Gastroesophageal sphincter (tissue), 4 donors: Measurements from ENCODE around the gene ARHGAP23. TPM values are rescaled to one million over a fixed set of nuclear protein-coding genes. Genes with fewer than 3 reads are reported as not detected.

Source experiments
- ATAC-seq: fragments of 150-250 bp; one replicate; pipeline ENCODE4 v1.9.1; 2016; ENCODE audit warnings: mild to moderate bottlenecking, moderate library complexity
- H3K27ac ChIP-seq, 4 donors: fragments of 200-600 bp; sonication (generic) in 3 of 4; 1 replicate in 3 of 4; 2 replicates in 1 of 4; pipeline ENCODE4 v1.5.1; 2016 to 2019
- H3K27me3 ChIP-seq: fragments of 200-600 bp; sonication (generic); one replicate; pipeline ENCODE4 v1.5.1; 2019
- H3K36me3 ChIP-seq, 2 donors: fragments of 200-600 bp; sonication (generic); one replicate each; pipeline ENCODE4 v1.5.1; 2019; ENCODE audit warnings: control low read depth in 1 of 2
- H3K4me1 ChIP-seq, 3 donors: fragments of 200-600 bp; sonication (generic); 1 replicate in 2 of 3; 2 replicates in 1 of 3; pipeline ENCODE4 v1.5.1; 2016 to 2019; ENCODE audit warnings: control low read depth in 2 of 3
- H3K4me3 ChIP-seq, 2 donors: fragments of 200-600 bp; sonication (generic); one replicate each; pipeline ENCODE4 v1.5.1; 2019; ENCODE audit warnings: mild to moderate bottlenecking in 1 of 2, moderate library complexity in 1 of 2
- H3K9me3 ChIP-seq, 3 donors: fragments of 200-600 bp; sonication (generic); one replicate each; pipeline ENCODE4 v1.5.1; 2017 to 2019; ENCODE audit warnings: control low read depth in 2 of 3
- CTCF ChIP-seq, 4 experiments: fragments of 200-600 bp in 2 of 4; fragments of 450-650 bp in 2 of 4; sonication (generic) in 1 of 4; IDR thresholded peaks; one replicate each; pipeline ENCODE4 v1.5.1; 2017 to 2019; ENCODE audit warnings: antibody characterized with exemption in 4 of 4, mild to moderate bottlenecking in 2 of 4, moderate library complexity in 2 of 4
- EP300 ChIP-seq: sonication (generic); formaldehyde crosslinking; IDR thresholded peaks from one replicate; pipeline ENCODE4 v1.6.1; 2017; ENCODE audit warnings: antibody characterized with exemption, mild to moderate bottlenecking
- POLR2A ChIP-seq, 2 donors: fragments of 450-650 bp; IDR thresholded peaks; one replicate each; pipeline ENCODE4 v1.6.1; 2017; ENCODE audit warnings: antibody characterized with exemption in 2 of 2, mild to moderate bottlenecking in 2 of 2, moderate library complexity in 1 of 2
- POLR2AphosphoS5 ChIP-seq: sonication (generic); formaldehyde crosslinking; IDR thresholded peaks from one replicate; pipeline ENCODE4 v1.6.1; 2017; ENCODE audit warnings: antibody characterized with exemption
- WGBS, 2 donors: methylation state at CpG; one replicate each; pipeline ENCODE4 v1.1.5; 2018; ENCODE audit warnings: low coverage in 1 of 2; 5-methylcytosine and 5-hydroxymethylcytosine counted together
- total RNA-seq, 4 donors: library from RNA; depleted of rRNA; stranded (reverse); fragments of >200 nt; gene quantifications; one replicate each; pipeline ENCODE4 v1.1.0, GENCODE V29; 2016

Gene ARHGAP23
- total RNA-seq = 100 to 1,000 TPM in 1 of 4 donors, 10 to 100 TPM in 3; 45.3 to 132 (median 82.8) TPM

GRCh38 chr17:38428112-38428642, at the start of gene ARHGAP23:
TSS of gene ARHGAP23 (plus strand) at chr17:38428464. CDS start at chr17:38428486, 22 bp downstream.
- ATAC-seq = peak; percentile 70
- Histone ChIP-seq H3K36me3 (no peaks in the 10 kb centered on the region), H3K4me3 (peak within 1 kb of the TSS; percentile 97 to 99), H3K4me1 (peaks cover 0 to 87% (median 16%) of the 10 kb centered on the region in 3 donors), H3K27ac (peak within 1 kb of the TSS; percentile 88 to 96 (median 95)), H3K27me3 (no peaks in the 10 kb centered on the region), H3K9me3 (no peaks in the 10 kb centered on the region)
- TF ChIP-seq POLR2A (IDR thresholded peaks at IDR 0.05) (no peak), POLR2AphosphoS5 (peak; percentile 44), CTCF (IDR thresholded peaks at IDR 0.05) (no peak)
- 0 to 6% methylated on average over 1 to 6 of the region's 46 CpGs for WGBS, 2 donors

- peaks cover 0 to 90% of the 10 kb centered on the region in 2 donors for H3K36me3 ChIP-seq
- no peak overlapping the region for H3K27ac ChIP-seq
- H3K9me3 ChIP-seq = no peaks in the 10 kb centered on the region
- ATAC-seq = no peak
- no peaks in the 10 kb centered on the region for H3K27me3 ChIP-seq
- 83% methylated on average over 1 of the region's 1 CpG; no CpG with 5 or more reads in 1 of the 2 donors for WGBS, 2 donors
- no peak overlapping the region for H3K4me3 ChIP-seq
- no peaks in the 10 kb centered on the region for H3K4me1 ChIP-seq
- no peak for TF ChIP-seq EP300
- no peak for TF ChIP-seq CTCF (IDR thresholded peaks at IDR 0.05)
These were observed 48.8 kb upstream of the ARHGAP23 start for GRCh38 chr17:38379448-38379847.

GRCh38 chr17:38395090-38395489, 33.2 kb upstream of the ARHGAP23 start:
- Histone ChIP-seq H3K9me3 (no peaks in the 10 kb centered on the region), H3K27me3 (no peaks in the 10 kb centered on the region), H3K4me1 (no peaks in the 10 kb centered on the region), H3K36me3 (peaks cover 0 to 66% of the 10 kb centered on the region in 2 donors), H3K27ac (no peak overlapping the region), H3K4me3 (no peak overlapping the region)
- TF ChIP-seq EP300 = no peak
- TF ChIP-seq POLR2A (IDR thresholded peaks at IDR 0.05) = no peak
- no peak for TF ChIP-seq CTCF (IDR thresholded peaks at IDR 0.05)
- no peak for TF ChIP-seq POLR2AphosphoS5
- 83 to 85% methylated on average over 1 to 4 of the region's 4 CpGs for WGBS, 2 donors
- no peak for ATAC-seq

- Histone ChIP-seq H3K27me3 (no peaks in the 10 kb centered on the region), H3K36me3 (peaks cover 0 to 87% of the 10 kb centered on the region in 2 donors), H3K9me3 (no peaks in the 10 kb centered on the region), H3K27ac (no peak overlapping the region), H3K4me3 (no peak overlapping the region), H3K4me1 (no peaks in the 10 kb centered on the region)
- WGBS, 2 donors = 100% methylated on average over 1 of the region's 2 CpGs; no CpG with 5 or more reads in 1 of the 2 donors
- ATAC-seq = no peak
- TF ChIP-seq POLR2AphosphoS5 = no peak
- no peak for TF ChIP-seq POLR2A (IDR thresholded peaks at IDR 0.05)
- no peak for TF ChIP-seq EP300
- TF ChIP-seq CTCF (IDR thresholded peaks at IDR 0.05) = no peak
These were observed 31.0 kb upstream of the ARHGAP23 start for GRCh38 chr17:38397227-38397626.

GRCh38 chr17:38400286-38400685, 28.0 kb upstream of the ARHGAP23 start:
- WGBS, 2 donors = 68 to 69% methylated on average over 6 of the region's 6 CpGs
- H3K27me3 ChIP-seq = no peaks in the 10 kb centered on the region
- no peak overlapping the region for H3K4me3 ChIP-seq
- H3K9me3 ChIP-seq = no peaks in the 10 kb centered on the region
- H3K4me1 ChIP-seq = peaks cover 0 to 3% (median 0%) of the 10 kb centered on the region in 3 donors
- no peak for ATAC-seq
- H3K27ac ChIP-seq = no peak overlapping the region
- H3K36me3 ChIP-seq = peaks cover 0 to 82% of the 10 kb centered on the region in 2 donors
- no peak for TF ChIP-seq POLR2A (IDR thresholded peaks at IDR 0.05)
- TF ChIP-seq EP300 = no peak
